Neutrophil (primary cell): ENCODE measurements around the gene SLC27A1.

Experiments
- H3K27ac ChIP-seq: fragments of 200-600 bp; sonication (generic); 2 replicates; pipeline ENCODE4 v1.5.1; 2016; ENCODE audit warnings: mild to moderate bottlenecking, moderate library complexity
- H3K27me3 ChIP-seq: fragments of 200-600 bp; sonication (generic); 2 replicates; pipeline ENCODE4 v1.6.0; 2016; ENCODE audit warnings: mild to moderate bottlenecking
- H3K36me3 ChIP-seq: fragments of 200-600 bp; sonication (generic); 2 replicates; pipeline ENCODE4 v1.5.1; 2017
- H3K4me1 ChIP-seq, 2 experiments: fragments of 200-600 bp in 1 of 2; sonication (generic) in 1 of 2; 1 replicate in 1 of 2; 2 replicates in 1 of 2; pipeline versions ENCODE4 v1.5.1 to v1.6.1; 2013 to 2016; ENCODE audit warnings: low read depth in 1 of 2, low read length in 1 of 2, mild to moderate bottlenecking in 1 of 2, moderate library complexity in 1 of 2; ENCODE audit not compliant: control insufficient read depth in 1 of 2, insufficient read depth in 1 of 2
- H3K4me3 ChIP-seq, 2 experiments: fragments of 200-600 bp in 1 of 2; sonication (generic) in 1 of 2; 1 replicate in 1 of 2; 2 replicates in 1 of 2; pipeline ENCODE4 v1.5.1; 2013 to 2016; ENCODE audit warnings: low read depth in 1 of 2, low read length in 1 of 2, mild to moderate bottlenecking in 1 of 2, moderate library complexity in 1 of 2
- H3K9me3 ChIP-seq: fragments of 200-600 bp; sonication (generic); 2 replicates; pipeline ENCODE4 v1.5.1; 2016
- CTCF ChIP-seq: fragments of 200-600 bp; sonication (generic); IDR thresholded peaks from 2 replicates; pipeline ENCODE4 v1.5.1; 2016; ENCODE audit warnings: antibody characterized with exemption

Gene SLC27A1

GRCh38 chr19:17445526-17446165 lies 24.7 kb upstream of the SLC27A1 start:
- peaks cover 59% of the 10 kb centered on the region for H3K27me3 ChIP-seq
- H3K36me3 ChIP-seq, result no peaks in the 10 kb centered on the region
- no peak overlapping the region for H3K27ac ChIP-seq
- no peak overlapping the region for H3K4me3 ChIP-seq
- TF ChIP-seq CTCF, result no peak
- no peaks in the 10 kb centered on the region for H3K9me3 ChIP-seq
- H3K4me1 ChIP-seq, result peaks cover 0 to 5% of the 10 kb centered on the region in 2 experiments

- Histone ChIP-seq H3K4me1 (peaks cover 0 to 5% of the 10 kb centered on the region in 2 experiments), H3K9me3 (no peaks in the 10 kb centered on the region), H3K27ac (no peak overlapping the region), H3K4me3 (no peak overlapping the region), H3K27me3 (peaks cover 78% of the 10 kb centered on the region), H3K36me3 (no peaks in the 10 kb centered on the region)
- TF ChIP-seq CTCF, result no peak
Observed at GRCh38 chr19:17447704-17448130, 22.6 kb upstream of the SLC27A1 start.

GRCh38 chr19:17448131-17448967 lies 22.0 kb upstream of the SLC27A1 start, which contains the start of gene TMEM221:
TSS of gene TMEM221 (minus strand) at chr19:17448668. CDS start at chr19:17448462, 206 bp downstream.
- Histone ChIP-seq H3K4me1 (peaks cover 0 to 5% of the 10 kb centered on the region in 2 experiments), H3K9me3 (no peaks in the 10 kb centered on the region), H3K4me3 (no peak within 1 kb of the TSS), H3K36me3 (no peaks in the 10 kb centered on the region), H3K27ac (no peak within 1 kb of the TSS), H3K27me3 (peaks cover 81% of the 10 kb centered on the region)
- TF ChIP-seq CTCF, result no peak

DNA sequence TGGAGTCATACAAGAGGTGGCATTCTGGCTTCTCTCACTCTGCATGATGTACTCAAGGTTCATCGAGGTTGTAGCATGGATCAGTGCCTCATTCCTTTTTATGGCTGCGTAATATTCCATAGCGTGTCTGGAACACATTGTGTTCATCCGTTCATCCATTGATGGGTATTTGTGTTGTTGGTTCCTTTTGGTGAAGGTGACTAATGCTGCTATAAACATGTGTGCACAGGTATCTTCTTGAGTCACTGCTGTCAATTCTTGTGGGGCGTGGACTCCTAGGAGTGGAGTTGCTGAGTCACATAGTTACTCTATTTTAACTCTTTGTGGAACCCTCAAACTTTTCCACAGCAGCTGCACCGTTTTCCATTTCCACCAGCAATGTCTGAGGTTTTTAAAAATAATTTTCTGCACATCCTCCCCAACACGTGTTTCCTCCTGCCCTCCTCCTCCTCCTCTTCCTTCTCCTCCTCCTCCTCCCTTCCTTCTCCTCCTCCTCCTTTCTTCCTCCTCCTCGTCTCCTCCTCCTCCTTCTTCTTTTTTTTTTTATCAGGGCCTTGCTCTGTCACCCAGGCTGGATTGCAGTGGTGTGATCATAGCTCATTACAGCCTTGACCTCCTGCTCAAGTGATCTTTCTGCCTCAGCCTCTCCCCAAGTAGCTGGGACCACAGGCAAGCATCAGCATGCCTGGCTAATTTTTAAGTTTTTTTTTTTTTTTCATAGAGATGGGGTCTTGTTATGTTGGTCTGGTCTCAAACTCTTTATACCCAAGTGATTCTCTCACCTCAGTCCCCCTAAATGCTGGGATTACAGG lies 19.9 kb upstream of the SLC27A1 start:
- Histone ChIP-seq H3K4me1 (peaks cover 0 to 5% of the 10 kb centered on the region in 2 experiments), H3K36me3 (no peaks in the 10 kb centered on the region), H3K4me3 (no peak overlapping the region), H3K27ac (no peak overlapping the region), H3K9me3 (no peaks in the 10 kb centered on the region), H3K27me3 (peaks cover 96% of the 10 kb centered on the region)
- no peak for TF ChIP-seq CTCF

DNA sequence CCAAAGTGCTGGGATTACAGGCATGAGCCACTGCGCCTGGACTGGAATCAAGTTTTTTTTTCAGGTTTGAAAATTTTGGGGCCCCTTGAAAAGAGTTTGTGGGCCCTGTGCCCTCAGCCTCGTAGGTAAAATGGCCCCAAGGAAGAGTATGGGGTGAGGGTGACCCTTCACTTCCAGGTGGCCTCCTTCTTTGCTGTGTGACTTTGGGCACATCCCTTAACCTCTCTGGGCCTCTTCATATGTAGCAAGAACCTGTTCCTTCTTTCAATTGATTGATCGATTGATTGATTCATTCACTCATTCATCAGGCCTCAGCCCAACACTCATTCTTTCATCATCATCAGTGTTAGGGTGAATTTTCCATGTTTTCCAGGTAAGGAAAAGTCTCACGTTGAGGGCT lies 18.5 kb upstream of the SLC27A1 start:
- Histone ChIP-seq H3K27me3 (peaks cover 96% of the 10 kb centered on the region), H3K9me3 (no peaks in the 10 kb centered on the region), H3K4me1 (peaks cover 0 to 5% of the 10 kb centered on the region in 2 experiments), H3K4me3 (no peak overlapping the region), H3K36me3 (no peaks in the 10 kb centered on the region), H3K27ac (no peak overlapping the region)
- TF ChIP-seq CTCF, result no peak
